Activated naive CD4-positive, alpha-beta T cell treated with anti-CD3 and anti-CD28 coated beads, Interleukin-2, amount 50 U/mL, for 16 hours (primary cell): ENCODE results near the gene PRKCD.

Experiments
- DNase-seq: peaks from one replicate; pipeline ENCODE4 v3.0.0-alpha.2; 2020

The PRKCD gene

DNA sequence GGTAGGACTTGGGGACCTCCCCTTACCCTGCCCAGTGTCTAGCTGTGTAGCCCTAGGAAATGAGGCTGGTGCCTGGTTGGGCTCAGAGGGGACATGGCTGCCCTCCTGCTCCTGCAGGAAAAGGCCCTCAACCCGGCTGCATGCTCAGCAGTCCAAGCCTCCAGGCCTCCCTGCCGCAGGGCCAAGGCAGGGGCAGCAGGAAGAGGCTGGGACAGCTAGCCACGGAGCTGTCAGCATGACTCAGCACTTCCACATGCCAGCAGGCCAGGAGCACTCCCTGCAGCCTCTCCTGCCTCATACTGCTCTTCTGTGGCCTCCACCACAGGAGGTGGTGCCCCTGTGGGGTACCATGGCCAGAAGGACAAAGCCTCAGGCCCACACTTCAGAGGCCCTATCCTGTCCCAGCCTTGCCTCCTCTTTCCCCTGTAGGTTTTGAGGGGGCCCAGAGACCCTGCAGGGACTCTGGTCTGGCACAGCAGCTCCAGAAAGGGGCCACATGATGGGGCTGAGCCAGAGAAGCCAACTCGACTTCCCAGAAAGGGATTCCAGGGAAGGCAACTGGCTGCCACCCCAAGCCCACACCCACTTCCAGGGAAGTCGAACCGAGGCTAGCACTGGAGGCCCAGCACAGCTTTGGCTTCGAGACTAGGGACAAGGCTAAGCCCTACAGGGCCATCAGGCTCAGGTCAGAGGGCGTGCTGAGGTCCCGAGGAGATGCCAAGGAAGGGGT lies 75.3 kb downstream of the PRKCD start:
- no peak for DNase-seq

DNA sequence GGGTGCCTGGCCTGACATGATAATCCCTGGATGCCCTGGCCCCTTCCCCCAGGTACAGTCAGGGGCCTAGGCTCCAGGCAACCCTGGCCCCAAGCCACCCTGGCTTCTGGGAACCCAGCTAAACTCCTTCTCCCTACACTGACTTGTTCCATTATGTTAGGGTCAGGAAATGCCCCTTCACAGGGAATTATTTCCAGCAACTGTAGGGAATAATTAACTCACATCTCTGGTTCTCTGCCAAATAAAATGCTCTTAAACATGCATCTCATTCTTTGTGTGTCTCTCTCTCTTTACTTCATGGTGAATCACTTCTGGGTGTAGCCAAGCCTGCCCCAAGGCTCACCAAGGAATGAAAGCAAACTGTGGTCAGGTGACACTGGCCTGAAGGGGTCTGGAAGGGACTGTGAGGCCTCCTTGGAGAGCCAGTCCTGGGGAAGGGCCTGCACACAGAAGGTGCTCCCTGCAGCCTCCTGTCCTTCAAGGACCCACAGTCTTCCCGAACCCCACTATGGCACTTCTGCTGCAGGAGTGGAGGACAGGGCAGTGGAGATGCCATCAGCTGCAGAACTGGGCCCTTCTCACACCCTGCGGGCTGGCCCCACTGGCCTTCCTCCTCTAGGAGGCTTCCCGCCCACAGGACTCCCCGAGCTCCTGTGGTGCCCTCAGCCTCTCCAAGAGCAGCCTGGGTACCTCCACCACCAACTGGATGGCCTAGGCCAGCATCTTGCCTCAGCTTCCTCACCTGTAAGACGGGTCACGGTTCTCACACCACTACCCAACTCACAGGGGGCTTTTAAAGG lies 77.2 kb downstream of the PRKCD start:
- DNase-seq = no peak

DNA sequence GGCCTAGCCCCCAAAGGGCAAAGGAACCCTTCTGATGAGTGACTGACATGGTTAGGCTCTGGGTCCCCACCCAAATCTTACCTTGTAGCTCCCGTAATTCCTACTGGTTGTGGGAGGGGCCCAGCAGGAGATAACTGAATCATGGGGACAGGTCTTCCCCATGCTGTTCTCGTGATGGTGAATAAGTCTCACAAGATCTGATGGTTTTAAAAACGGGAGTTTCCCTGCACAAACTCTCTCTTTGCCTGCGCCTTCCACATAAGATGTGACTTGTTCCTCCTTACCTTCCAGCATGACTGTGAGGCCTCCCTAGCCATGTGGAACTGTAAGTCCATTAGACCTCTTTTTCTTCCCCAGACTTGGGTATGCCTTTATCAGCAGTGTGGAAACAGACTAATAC lies 77.9 kb downstream of the PRKCD start:
- DNase-seq = no peak

DNA sequence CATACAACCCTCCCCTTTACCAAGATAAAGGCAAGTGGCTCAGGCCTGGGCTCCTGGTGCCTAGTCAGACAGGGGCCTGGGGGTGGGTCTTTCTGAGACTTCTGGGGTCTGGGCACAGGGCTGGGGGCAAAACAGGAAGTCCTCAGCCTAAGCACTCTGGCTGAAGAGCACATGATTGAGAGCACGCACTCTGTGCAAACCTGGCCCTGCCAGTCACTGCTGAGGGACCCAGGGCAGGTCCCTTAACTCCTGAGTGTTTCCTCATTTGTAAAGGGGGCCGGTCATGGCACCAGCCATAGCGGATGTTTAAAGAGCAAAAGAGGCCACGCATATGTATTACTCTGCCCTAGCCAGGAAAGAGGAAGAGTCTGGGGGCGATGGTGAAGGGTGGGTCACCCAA lies 78.8 kb downstream of the PRKCD start:
- no peak for DNase-seq

DNA sequence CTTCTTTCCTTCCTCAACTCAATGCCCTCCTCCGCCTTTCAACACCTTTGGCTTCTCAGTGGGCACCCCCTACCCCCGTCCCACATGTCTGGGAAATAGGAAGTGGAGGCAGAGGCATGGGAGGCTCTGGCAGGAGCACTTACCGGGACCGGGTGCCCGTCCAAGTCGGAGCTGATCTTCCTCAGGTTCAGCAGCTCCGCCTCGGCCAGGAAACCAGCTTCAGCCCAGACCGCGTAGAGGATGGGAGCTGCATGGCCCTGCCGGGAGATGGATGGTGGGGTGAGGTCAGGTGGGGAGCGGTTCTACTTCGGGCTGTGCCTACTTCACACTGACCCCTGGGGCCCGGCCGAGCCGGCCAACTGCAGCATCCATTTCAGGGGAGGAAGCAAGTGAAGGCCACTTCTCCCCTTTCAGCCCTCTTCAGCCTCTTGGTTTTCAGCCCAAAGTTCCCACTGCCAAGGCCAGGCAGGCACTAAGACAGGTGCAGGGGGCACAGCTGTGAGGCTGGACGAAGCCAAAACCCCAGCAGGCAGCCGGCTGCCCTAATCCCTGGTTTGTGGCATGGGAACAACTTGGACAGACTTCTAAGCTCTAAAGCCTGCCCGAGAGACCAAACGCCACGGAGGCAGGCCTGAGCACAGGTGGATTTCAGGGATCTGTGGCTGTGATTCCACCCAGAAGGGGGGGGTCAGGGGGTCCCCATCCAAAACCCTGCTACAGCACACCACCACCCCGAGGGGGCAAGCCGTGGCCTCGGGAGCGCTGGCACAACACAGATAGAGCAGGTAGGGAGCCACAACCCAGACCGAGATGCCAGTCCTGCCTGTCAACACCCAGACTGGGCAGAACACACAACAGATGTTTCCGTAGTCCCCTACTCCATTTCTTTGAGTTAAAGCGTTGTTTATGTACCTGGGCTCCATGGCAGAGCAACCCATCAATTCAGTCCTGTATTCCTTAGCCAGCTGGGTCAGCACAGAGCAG lies 80.3 kb downstream of the PRKCD start:
- DNase-seq = no peak

DNA sequence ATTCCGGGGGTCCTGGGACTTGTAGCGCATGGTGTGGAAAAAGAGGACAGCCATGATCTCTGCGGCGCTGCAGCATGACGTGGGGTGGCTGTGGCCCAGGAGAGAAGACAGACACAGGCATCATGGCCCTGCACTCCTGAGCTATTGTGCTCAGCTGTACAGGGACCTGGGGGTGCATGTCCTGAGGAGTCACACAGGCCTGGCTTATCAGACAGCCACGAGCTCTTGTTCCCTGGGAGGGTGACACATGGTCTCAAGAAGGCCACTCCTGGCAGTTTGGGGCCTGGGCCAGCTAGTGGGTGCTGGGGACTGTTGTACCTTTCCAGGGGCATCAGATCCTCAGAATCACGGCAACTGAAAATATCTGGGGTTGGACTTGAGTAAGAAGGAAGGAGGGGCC lies 81.1 kb downstream of the PRKCD start:
- no peak for DNase-seq
